Hepatocyte (in vitro differentiated cells): Measurements from ENCODE around the gene POU6F2.

Source experiments
- CTCF ChIP-seq: fragments of 200-600 bp; sonication (generic); IDR thresholded peaks from 2 replicates; pipeline ENCODE4 v1.5.1; 2016; ENCODE audit warnings: antibody characterized with exemption, mild to moderate bottlenecking; ENCODE audit not compliant: poor library complexity
- EZH2 ChIP-seq: fragments of 200-600 bp; sonication (generic); IDR thresholded peaks from 2 replicates; pipeline ENCODE4 v1.6.1; 2016; ENCODE audit warnings: antibody characterized with exemption, mild to moderate bottlenecking, borderline replicate concordance
- EZH2phosphoT487 ChIP-seq: fragments of 200-600 bp; sonication (generic); IDR thresholded peaks from one replicate; pipeline ENCODE4 v1.6.1; 2018; ENCODE audit warnings: antibody characterized with exemption, mild to moderate bottlenecking, low read depth, moderate library complexity; ENCODE audit not compliant: unreplicated experiment, severe bottlenecking

GRCh38 chr7:39161903-39162302, 184.2 kb downstream of the POU6F2 start:
- no peak for TF ChIP-seq EZH2
- TF ChIP-seq CTCF, result no peak
- TF ChIP-seq EZH2phosphoT487, result no peak
